GM04504 (cell line): Measurements from ENCODE around the gene GTF2H4.
"Not testable (repeated sequence)": the region's sequence is repeated elsewhere in the genome, so short reads cannot be mapped to it uniquely, and the experiment has no call there.

Experiments
- DNase-seq: peaks from one replicate; pipeline ENCODE4 v3.0.0-alpha.2; 2012; ENCODE audit warnings: low read depth

The GTF2H4 gene

DNA sequence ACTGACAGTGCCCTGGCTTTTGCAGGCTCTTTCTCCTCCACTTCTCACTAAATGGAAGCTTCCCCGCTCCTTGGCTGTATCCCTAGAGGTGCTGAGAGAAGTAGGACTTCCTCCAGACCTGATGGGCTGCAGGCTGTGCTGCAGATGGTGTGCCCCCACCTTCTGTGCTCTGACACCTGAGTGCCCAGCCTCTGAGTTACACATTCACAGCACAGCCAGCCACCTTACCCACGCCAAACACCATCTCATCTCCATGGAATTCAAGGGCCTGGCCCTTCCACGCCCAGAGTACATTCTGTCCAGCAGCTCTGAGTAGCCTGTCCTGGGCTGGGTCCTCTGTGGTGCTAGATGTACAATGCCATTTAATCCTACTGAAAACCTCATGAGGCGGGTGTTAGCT lies 18.6 kb downstream of the GTF2H4 start:
- no peak for DNase-seq

DNA sequence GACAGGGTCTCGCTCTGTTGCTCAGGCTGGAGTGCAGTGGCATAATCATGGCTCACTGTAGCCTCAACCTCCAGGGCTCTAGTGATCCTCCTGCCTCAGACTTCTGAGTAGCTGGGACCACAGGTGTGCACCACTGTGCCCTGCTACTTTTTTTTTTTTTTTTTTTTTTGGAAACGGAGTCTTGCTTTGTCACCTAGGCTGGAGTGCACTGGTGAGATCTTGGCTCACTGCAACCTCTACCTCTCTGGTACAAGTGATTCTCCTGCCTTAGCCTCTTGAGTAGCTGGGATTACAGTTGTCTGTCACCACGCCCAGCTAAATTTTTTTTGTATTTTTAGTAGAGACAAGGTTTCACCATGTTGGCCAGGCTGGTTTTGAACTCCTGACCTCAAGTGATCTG lies 19.1 kb downstream of the GTF2H4 start:
- DNase-seq, result not testable (repeated sequence)

DNA sequence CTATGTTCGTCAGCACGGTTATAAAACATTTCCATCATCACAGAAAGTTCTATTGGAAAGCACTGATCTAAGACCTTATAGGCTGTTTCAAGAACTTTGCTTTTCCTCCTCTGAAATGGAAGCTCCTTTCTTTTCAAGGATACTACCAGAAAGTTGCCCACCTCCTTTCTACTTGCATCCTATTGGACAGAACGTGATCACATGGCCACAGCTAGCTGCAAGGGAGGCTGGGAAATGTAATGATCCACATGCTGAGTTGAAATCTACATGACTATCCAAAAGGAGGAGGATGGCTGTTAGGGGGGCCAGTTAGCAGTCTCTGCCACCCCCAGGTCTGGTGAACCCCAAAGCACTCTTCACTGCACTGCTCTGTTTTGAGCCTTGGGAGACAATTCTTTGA lies 20.7 kb downstream of the GTF2H4 start:
- no peak for DNase-seq

DNA sequence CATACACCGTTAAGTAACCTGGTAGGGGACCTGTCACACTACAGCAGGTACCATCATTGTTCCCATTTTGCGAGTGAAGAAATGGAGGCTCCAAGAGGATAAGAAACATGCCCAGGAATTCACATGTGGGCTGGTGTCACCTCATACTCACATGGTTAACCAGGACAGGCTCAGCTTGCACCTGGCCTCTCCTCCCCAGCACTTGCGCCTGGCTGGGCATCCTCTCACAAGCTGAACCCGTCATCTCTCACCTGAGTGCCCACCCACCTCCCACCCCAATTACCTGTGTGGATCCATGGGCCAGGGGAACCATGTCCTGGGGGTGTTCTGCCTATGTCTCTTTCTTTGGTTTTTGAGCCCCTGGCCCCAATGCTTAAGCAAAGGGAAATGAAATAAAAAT lies 22.5 kb downstream of the GTF2H4 start:
- DNase-seq, result no peak

DNA sequence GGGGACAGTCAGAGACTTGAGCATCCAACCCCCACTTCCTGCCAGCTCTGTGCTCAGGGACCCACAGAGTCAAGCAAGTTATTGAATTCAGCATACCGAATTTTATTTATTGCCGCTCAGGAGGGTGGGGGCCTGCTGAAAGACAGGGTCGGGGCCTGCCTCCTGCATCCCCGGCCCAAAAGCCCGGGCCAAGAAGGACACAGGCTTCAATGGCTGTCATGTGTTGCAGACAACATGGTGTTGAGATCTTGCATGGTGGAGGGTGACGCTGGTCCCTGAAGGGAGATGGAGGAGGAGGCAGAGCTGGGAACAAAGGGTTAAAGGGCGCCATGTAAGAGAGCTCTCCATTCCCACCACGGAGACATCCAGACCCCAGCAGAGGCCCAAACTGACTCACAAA lies 23.3 kb downstream of the GTF2H4 start:
- no peak for DNase-seq

DNA sequence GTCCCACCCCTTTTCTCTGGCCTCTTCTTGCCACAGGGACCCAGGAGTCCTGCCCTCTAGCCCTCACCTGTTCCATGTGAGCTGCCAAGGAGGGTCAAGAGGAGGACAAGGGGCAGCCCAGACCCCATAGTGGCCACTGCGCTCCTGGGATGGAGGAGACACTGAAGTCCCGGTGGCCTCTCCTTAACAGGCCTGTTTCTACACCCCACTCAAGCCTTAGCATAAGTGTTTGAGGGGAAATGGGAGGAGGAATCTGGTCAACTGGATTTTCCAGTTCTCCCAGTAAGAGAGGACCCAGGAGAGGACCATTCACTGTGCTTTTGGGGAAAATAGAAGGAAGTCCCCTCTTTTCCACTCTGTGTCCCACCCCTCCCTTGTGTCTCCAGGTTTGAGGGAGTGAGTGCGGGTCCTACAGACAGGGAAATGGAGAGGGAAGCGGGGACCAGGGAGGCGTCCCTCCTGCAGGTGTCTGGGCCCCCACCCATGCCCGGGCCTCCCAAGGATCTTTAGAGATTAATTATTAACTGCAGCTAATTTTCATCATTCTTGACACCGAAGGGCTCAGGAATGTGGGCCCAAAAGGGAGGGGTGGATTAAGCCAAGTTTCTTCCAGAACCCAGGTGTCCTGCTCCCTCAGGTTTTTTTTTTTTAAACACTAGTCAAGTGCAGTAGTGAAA lies 24.1 kb downstream of the GTF2H4 start, which contains the start of gene SFTA2:
SFTA2 (minus strand) TSS at position 202 of the 677 bp plus-strand sequence; CDS start at position 128, 74 bp downstream.
- no peak for DNase-seq

DNA sequence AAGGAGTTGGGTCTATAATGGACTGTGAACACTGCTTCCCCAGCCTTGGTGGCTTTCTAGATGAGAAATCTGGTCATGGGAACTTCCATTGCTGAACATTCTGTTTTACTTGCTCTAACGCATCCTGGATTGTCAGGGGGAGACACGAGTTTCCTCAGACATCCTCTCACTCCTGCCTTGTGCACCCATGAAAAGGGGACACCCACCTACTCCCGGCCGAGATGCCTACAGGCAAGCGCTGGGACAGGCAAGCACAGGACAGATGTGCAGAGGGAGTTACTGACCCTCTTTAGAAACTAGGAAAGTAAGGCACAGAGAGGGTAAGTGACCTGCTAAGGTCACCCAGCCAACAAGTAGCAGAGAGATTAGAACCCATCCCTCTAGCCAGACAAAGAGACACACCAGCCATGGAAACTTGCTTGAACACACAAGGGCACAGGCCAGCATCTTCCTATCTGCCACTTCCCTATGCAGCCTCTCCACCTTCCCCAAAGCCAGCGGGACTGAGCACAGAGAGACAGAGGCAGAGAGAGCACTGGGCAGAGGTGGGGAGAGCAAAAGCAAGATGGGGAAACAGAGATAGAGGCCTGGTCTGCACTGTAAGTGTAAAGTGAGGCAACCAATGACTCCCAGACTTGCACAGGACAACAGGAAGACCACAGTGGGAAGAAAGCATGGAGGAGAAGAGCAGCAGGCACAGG lies 24.8 kb downstream of the GTF2H4 start:
- DNase-seq, result no peak

DNA sequence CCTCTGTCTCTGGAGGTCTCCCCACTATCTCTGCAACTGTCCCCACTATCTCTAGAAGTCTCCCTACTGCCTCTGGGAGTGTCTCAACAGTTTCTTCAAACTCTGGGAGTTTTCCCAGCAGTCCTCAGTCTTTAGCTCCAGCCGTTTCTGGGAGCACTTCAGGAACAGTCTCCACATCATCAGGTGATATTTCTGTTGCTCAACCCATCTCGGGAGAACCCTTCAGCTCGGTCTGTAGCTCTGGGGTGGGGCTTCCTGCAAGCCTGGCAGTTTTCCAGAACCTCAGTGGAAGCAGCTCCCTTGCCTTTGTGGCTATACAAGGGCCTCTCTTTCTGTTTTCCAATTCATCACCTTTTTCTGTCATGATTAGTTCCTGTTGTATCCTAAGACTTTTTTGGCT lies 27.0 kb downstream of the GTF2H4 start:
- no peak for DNase-seq

DNA sequence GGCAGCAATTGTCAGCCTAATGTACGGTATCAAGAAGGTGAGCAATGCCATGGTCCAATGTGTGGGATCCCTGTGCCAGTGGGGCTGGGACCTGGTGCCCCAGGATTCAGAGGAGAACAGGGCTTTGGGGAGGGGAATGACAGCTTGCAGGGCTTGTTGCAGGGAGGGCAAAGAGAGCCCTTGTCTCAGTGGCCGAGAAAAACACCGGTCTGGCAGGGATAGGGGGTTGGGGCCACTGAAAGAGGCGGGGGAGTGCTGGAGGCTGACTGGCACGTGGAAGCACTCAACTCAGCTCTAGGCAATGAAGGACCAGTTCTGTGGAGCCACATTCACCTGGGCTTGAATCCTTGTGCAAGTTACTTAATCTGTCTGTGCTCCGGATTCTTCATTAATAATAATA lies 29.3 kb downstream of the GTF2H4 start:
- DNase-seq, result no peak

DNA sequence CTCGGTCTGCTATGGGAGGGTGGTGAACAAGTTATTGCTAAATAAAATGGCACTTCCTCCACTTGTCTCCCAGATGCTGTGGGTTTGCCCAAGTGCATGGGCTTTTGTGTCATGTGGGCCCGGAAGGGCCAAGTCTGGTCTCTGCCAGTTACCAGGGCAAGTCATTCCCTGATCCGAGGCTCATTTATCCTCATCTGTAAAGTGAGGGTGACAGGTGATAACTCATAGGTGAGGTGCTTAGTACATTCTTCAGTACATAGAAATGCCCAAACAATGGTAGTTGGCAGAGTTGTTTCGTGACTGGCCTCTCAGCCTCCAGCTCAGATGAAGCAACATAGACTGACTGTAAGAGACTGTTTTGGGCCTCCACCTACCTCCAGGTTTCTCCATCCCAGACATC lies 30.7 kb downstream of the GTF2H4 start:
- no peak for DNase-seq

DNA sequence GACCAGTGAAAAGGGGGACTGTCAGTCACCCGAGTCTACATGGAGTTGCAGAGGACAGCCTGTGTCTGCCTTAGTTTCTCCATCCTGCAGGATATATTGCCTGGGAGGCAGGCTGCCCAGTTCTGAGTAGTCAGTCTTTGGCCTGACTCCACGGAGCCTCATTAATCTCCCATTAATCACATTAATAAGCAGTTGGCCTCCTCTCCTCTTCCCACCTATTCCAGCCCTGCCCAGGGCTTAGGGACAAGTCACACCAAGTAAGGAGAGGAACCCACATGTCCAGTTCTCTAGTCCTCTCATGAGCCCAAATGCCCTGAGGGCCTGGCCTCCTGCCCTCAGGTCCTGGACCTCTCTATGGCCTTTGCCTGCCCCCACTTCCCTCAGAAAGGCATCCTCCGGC lies 31.5 kb downstream of the GTF2H4 start:
- no peak for DNase-seq

DNA sequence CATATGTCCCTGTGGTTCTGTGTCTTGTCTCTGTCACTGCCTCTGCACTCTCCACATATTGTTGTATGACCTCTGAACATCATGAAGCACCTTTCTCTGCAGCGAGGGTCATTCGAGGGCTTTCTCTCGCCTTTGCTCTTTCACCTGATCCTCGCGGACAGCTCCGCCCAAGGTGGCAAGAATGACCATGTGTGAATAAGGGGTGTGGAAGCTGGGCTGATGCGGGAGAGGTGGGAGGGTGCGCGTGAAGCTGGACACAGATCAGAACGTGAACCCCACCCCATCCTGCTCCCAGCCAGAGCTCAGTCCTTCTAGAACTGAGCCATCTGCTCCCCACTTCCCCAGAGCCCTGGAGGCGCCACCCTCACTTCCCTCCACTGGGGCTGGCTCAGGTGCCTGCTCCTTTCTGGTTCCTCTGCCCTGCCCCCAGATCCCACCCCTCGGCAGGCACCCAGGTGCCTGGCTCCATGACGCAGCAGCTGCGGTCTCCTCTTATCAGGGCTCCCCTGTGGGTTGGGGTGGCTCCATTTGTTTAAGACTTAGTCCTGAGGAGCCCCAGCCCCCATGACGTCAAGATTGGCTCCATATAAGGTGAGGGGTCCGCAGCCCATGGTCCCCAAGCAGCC lies 32.5 kb downstream of the GTF2H4 start, which contains the start of gene MUCL3:
MUCL3 (plus strand) TSS at position 613 of the 626 bp plus-strand sequence. CDS start 27 bp downstream, outside the sequence.
- DNase-seq, result no peak

DNA sequence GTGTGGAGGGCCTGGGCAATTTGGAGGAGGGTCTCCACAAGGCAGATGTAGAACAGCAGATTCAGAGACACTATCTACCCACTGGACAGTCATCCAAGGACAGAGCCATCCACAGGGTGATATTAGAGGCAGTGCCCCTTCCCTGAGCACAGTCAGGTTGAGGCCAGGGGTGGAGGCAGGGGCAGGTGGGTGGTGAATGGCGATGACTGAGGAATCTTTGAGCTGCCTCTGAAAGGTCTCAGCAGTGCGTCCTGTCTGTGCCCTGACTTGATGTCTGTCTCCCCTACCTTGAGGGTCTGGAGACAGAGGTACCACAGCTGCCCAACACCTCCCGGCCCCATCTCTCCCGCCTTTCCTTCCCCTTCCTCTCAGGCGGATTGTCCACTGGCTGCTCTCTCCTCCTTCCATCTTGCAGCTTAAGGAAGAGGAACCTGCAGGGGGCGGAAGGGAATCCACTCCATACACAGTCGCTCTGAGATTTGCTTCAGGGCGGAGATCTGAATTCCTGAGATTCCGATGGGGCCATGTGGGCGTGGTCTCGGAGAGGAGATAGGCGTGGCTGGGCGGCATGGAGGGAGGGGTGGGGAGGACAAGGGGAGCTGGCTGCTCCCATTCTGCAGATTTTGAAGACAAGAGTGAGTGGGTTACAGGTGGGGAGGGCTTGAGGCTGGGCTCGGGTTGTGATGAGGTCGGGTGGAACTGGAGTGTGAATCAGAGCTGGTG lies 34.5 kb downstream of the GTF2H4 start:
- peak; percentile 71 for DNase-seq

DNA sequence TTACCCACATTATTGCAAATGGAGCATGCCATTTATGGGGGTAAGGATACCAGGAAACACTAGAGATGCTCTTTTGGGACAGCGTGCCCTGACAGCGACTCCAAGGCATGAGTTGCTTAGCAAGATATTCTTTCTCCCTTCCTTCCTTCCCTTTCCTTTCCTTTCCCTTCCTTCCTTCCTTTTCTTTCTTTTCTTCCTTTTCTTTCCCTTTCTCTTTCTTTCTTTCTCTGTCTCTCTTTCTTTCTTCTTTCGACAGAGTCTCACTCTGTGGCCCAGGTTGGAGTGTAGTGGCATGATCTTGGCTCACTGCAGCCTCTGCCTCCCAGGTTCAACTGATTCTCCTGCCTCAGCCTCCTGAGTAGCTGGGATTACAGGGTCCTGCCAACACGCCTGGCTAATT lies 36.0 kb downstream of the GTF2H4 start:
- DNase-seq, result no peak

DNA sequence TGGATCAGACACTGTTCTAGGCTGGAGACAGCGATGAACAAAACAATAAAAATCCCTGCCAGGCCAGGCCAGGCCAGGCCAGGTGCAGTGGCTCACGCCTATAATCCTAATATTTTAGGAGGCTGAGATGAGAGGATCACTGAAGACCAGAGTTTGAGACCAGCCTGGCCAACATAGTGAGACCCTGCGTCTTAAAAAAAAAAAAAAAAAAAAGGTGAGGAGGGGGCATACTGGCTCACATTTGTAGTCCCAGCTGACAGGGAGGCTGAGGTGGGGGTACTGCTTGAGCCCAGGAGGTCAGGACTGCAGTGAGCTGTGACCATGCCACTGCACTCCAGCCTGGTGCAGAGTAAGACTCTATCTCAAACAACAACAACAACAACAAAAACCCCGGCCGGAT lies 37.3 kb downstream of the GTF2H4 start:
- no peak for DNase-seq

DNA sequence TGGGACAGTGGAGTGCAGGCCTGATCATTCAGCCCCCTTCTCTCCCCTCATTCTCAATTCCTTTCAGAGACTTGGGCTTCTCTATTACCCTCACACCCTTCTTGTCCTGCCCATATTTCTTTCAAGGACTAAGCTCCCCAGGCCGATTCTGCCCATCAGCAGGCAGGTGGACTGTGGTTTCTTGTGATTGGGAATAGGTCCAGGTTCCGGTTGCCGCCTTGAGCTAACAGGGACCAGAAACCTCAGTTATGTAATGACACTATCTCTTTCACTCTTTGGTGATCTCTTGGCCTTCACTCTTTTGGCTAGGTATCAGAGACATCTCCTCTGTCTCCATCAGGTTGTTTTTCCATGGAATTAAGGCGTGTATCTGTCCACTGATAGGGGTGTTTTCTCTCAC lies 39.2 kb downstream of the GTF2H4 start:
- DNase-seq, result no peak

DNA sequence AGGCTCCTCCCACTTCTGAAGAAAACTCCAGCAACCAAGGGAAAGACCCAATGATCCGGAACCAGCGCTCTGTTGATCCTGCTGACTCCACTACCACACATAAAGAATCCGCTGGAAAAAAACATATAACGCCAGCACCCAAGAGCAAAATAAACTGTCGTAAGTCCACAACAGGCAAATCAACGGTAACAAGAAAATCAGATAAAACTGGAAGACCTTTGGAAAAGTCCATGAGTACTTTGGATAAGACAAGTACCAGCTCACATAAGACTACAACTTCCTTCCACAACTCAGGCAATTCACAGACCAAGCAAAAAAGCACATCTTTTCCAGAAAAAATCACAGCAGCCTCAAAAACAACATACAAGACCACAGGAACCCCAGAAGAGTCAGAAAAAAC lies 40.8 kb downstream of the GTF2H4 start:
- no peak for DNase-seq

DNA sequence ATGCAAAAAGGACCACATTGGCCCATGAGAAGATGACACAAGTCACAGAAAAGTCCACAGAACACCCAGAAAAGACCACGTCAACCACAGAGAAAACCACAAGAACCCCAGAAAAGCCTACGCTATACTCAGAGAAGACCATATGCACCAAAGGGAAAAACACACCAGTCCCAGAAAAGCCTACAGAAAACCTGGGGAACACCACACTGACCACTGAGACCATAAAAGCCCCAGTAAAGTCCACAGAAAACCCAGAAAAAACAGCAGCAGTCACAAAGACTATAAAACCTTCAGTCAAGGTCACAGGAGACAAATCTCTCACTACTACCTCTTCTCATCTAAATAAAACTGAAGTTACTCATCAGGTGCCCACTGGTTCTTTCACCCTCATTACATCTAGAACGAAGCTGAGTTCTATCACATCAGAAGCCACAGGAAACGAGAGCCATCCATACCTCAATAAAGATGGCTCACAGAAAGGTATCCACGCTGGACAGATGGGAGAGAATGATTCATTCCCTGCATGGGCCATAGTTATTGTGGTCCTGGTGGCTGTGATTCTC lies 44.0 kb downstream of the GTF2H4 start:
- no peak for DNase-seq

DNA sequence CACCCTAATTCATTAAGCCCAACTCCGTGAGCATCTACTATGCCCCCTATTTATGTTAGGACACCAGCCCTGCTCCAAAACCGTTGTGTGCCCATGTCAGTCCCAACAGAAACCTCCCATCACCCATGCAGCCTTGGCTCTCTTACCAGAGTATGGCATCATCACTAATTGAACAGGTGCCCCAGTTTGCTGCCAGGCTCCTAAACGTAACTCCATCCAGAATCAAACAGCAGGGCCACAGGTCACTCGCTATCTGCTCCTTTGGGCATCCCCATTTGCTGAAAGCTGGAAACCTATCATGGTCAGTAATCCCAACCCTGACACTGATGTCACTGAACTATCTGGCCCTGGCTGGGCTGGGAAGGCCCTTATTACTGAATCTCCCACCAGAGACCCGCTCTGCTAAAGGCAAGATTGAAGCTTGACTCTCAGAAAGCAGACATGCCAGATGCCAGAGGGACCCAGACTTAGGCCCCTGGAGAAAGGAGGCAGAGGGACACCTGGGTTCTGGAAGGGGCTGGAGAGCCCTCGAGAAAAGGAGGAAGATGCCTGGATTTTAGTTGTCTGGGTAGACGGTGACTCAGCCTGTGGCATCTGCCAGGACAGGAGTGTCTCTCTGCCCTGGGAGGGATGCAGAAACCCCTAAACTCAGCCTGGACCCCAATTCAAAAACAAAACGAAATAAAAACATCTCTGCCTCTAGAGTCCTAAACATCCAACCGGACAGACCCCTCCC lies 46.8 kb downstream of the GTF2H4 start:
- no peak for DNase-seq

DNA sequence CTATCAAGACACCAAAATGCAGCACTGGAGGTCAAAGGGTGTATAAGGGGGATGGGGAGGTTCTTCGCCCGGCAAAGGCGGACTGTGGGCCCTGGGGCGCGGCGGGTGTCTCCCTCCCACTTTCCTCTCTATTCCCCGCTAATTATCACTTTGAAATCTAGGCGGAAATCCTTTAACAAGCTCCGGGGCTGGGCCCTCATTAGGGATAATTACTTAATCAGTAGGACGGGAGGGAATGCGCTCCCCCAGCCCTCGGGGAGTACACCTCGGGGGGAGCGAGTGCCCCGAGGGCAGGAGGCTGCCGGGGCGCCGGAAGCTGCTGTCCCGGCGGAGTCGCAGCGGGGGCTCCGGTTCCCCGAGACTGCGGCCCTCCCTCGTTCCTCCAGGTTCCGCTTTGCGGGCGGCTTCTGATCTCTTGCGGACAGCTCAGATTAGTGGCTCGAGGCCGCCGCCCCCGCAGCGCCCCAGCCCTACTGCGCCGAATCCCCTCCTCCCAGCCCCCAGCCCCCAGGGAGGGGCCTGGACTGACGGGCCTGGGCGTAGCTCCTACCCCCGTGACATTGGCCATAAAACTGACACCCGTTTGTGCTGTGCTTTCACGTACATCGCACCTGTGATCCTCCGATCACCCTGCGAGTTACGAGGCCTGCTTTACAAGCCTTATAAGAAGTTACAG lies 47.5 kb downstream of the GTF2H4 start:
- DNase-seq, result no peak

DNA sequence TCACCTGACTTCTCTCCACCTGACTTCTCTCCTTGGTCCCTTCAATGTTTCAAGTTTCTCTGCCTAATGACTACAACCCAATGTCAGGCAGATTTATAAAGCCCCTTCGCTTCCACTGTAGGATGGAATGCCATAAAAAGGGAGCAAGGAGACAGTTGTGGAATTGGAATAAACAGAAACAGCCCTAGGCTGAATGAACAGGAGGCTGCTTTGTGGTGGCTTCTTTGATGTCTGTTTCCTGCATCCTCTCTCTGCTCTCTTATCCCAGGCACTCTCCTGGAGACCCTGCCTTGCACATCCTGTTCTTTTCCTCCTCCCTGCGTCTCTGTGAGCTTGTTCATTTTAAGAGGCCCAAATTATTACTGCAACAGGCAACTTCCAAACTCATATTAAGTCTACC lies 49.7 kb downstream of the GTF2H4 start:
- DNase-seq, result no peak
